Liver (tissue), 9 donors: ENCODE data around the gene MTHFD1L. TPM values are rescaled to one million over a fixed set of nuclear protein-coding genes. Genes with fewer than 3 reads are reported as not detected.

Source experiments
- DNase-seq: peaks from one replicate; pipeline ENCODE4 v3.0.0-alpha.2; 2017; ENCODE audit warnings: low spot score
- H3K27ac ChIP-seq, 2 donors: one replicate each; pipeline ENCODE4 v1.7.0; 2013; ENCODE audit warnings: inconsistent platforms in 2 of 2, low read length in 2 of 2, control low read depth in 1 of 2, low read depth in 1 of 2, mild to moderate bottlenecking in 1 of 2
- H3K27me3 ChIP-seq, 4 donors: one replicate each; pipeline versions ENCODE4 v1.6.1 to v1.7.0; 2013; ENCODE audit warnings: low read length in 3 of 4, inconsistent platforms in 1 of 4, mild to moderate bottlenecking in 1 of 4, moderate library complexity in 1 of 4; ENCODE audit not compliant: control insufficient read depth in 4 of 4, insufficient read depth in 4 of 4
- H3K36me3 ChIP-seq, 4 donors: one replicate each; pipeline versions ENCODE4 v1.6.1 to v1.7.0; 2013; ENCODE audit warnings: low read length in 3 of 4, mild to moderate bottlenecking in 3 of 4, low read depth in 1 of 4, moderate library complexity in 1 of 4; ENCODE audit not compliant: control insufficient read depth in 4 of 4, insufficient read depth in 3 of 4
- H3K4me1 ChIP-seq, 4 donors: one replicate each; pipeline versions ENCODE4 v1.6.1 to v1.7.0; 2013; ENCODE audit warnings: low read length in 3 of 4, mild to moderate bottlenecking in 3 of 4, moderate library complexity in 1 of 4; ENCODE audit not compliant: control insufficient read depth in 4 of 4, insufficient read depth in 4 of 4
- H3K4me3 ChIP-seq, 3 donors: one replicate each; pipeline versions ENCODE4 v1.6.1 to v1.7.0; 2013; ENCODE audit warnings: low read length in 3 of 3, control low read depth in 1 of 3, low read depth in 1 of 3, mild to moderate bottlenecking in 1 of 3
- H3K9ac ChIP-seq, 2 donors: one replicate each; pipeline ENCODE4 v1.7.0; 2013; ENCODE audit warnings: low read length in 2 of 2, mild to moderate bottlenecking in 2 of 2, moderate library complexity in 2 of 2, control low read depth in 1 of 2, low read depth in 1 of 2
- H3K9me3 ChIP-seq, 4 donors: one replicate each; pipeline versions ENCODE4 v1.6.1 to v1.7.0; 2013; ENCODE audit warnings: low read length in 3 of 4; ENCODE audit not compliant: control insufficient read depth in 4 of 4
- ATF3 ChIP-seq: IDR thresholded peaks from 2 replicates; pipeline ENCODE4 v1.6.1; 2016; ENCODE audit warnings: antibody characterized with exemption
- EGR1 ChIP-seq, 2 donors: IDR thresholded peaks; 2 replicates each; pipeline ENCODE4 v1.6.1; 2016 to 2018; ENCODE audit warnings: antibody characterized with exemption in 2 of 2, low read depth in 2 of 2
- FOXA1 ChIP-seq: IDR thresholded peaks from 2 replicates; pipeline ENCODE4 v1.6.1; 2016; ENCODE audit warnings: antibody characterized with exemption
- FOXA2 ChIP-seq: IDR thresholded peaks from 2 replicates; pipeline ENCODE4 v1.6.1; 2016; ENCODE audit warnings: antibody characterized with exemption
- GABPA ChIP-seq, 2 donors: IDR thresholded peaks in 1 of 2; conservative IDR thresholded peaks in 1 of 2; 2 replicates each; pipeline ENCODE4 v1.6.1; 2016; ENCODE audit warnings: antibody characterized with exemption in 2 of 2, mild to moderate bottlenecking in 1 of 2, moderate library complexity in 1 of 2
- HNF4A ChIP-seq, 2 donors: conservative IDR thresholded peaks; 2 replicates each; pipeline ENCODE4 v1.6.1; 2016; ENCODE audit warnings: antibody characterized with exemption in 2 of 2, mild to moderate bottlenecking in 2 of 2
- HNF4G ChIP-seq: IDR thresholded peaks from 2 replicates; pipeline ENCODE4 v1.6.1; 2016; ENCODE audit warnings: antibody characterized with exemption
- JUND ChIP-seq, 2 donors: IDR thresholded peaks; 2 replicates each; pipeline ENCODE4 v1.6.1; 2016; ENCODE audit warnings: antibody characterized with exemption in 2 of 2
- MAX ChIP-seq: IDR thresholded peaks from 2 replicates; pipeline ENCODE4 v1.6.1; 2016; ENCODE audit warnings: antibody characterized with exemption
- NR2F2 ChIP-seq: IDR thresholded peaks from 2 replicates; pipeline ENCODE4 v1.6.1; 2016; ENCODE audit warnings: antibody characterized with exemption
- RAD21 ChIP-seq, 2 donors: IDR thresholded peaks; 2 replicates each; pipeline ENCODE4 v1.6.1; 2016; ENCODE audit warnings: antibody characterized with exemption in 2 of 2, mild to moderate bottlenecking in 2 of 2
- SP1 ChIP-seq: IDR thresholded peaks from 2 replicates; pipeline ENCODE4 v1.6.1; 2018; ENCODE audit warnings: antibody characterized with exemption, mild to moderate bottlenecking
- TAF1 ChIP-seq: conservative IDR thresholded peaks from 2 replicates; pipeline ENCODE4 v1.6.1; 2016; ENCODE audit warnings: antibody characterized with exemption, mild to moderate bottlenecking
- ZBTB33 ChIP-seq: IDR thresholded peaks from 2 replicates; pipeline ENCODE4 v1.6.1; 2016; ENCODE audit warnings: antibody characterized with exemption
- WGBS: extraction: QIAGEN DNeasy Blood & Tissue Kit; methylation state at CpG from one replicate; pipeline ENCODE4 v1.1.7; 2013; 5-methylcytosine and 5-hydroxymethylcytosine counted together
- polyA plus RNA-seq, 2 donors: library from polyadenylated mRNA; stranded (reverse) in 1 of 2; unstranded in 1 of 2; fragments of 200-250 nt in 1 of 2; fragments of >200 nt in 1 of 2; fragmentation: Nextera tagmentation in 1 of 2; extraction: Ambion mirVana in 1 of 2; gene quantifications; one replicate each; pipeline versions ENCODE4 v1.2.1 to v1.2.3, GENCODE V29; 2013 to 2015
- total RNA-seq, 2 donors: library from RNA; depleted of rRNA; stranded (reverse); fragments of >200 nt; gene quantifications; one replicate each; pipeline ENCODE4 v1.2.3, GENCODE V29; 2014
- TF ChIP-seq, protein P1 (sequence below): IDR thresholded peaks from 2 replicates; pipeline ENCODE4 v1.6.1; 2016; ENCODE audit warnings: antibody characterized with exemption, mild to moderate bottlenecking
- TF ChIP-seq, protein P2 (sequence below): fragments of 150-350 bp; IDR thresholded peaks from 2 replicates; pipeline ENCODE4 v1.5.1; 2017; ENCODE audit warnings: improper control_type of control experiment, low read depth, low read length; ENCODE audit not compliant: missing input control
- donor health status: healthy.
- donor health status: healthy.
- donor health status: healthy.
- donor health status: healthy.
- donor health status: healthy.

The MTHFD1L gene
- total and polyA plus RNA-seq, 4 donors: 2.0 to 7.7 (median 2.8) TPM

DNA sequence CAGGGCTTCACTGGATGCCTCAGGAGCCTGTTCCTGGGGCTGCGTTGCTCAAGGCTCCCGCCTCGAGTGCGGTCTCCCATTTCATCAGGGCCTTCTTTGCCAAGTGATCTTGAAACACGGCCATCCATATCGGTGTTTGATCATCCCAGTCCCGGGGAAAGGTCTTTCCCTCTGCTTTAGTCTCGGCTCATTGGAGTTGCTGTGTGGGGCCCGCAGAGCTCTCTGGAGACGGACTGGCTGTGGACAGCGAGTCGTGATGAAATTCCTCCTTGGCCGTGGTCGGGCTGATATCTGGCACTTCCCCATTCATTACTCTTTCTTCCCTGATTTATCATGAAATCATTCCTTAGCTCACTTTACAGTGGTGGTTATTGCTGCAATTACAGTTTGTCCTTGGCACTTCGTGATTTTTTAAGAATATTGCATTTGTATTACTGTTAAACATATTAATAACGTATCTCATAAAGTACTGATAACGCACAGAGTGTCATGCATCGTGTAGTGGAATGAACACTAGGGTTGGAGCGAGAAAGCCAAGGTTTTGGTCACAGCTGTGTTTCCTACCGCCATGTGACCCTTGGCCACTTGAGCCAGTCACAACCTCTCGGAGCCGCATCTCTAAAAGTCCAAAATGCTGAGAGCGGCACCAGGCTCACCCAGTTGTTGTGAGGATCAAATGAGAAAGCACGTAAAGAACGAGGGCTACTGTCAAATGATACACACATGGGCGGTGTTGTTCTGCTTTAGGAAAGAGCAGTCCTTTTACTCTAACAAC is 71.8 kb downstream of the MTHFD1L start:
- Histone ChIP-seq H3K36me3 (no peaks in the 10 kb centered on the region), H3K4me3 (no peak overlapping the region), H3K27ac (no peak overlapping the region), H3K4me1 (no peaks in the 10 kb centered on the region), H3K27me3 (no peaks in the 10 kb centered on the region), H3K9me3 (no peaks in the 10 kb centered on the region), H3K9ac (no peak overlapping the region)
- no peak for DNase-seq
- WGBS: 94% methylated on average over 26 of the region's 26 CpGs
- no peak for TF ChIP-seq ZBTB33
- TF ChIP-seq FOXA2: no peak
- TF ChIP-seq, protein P1, sequence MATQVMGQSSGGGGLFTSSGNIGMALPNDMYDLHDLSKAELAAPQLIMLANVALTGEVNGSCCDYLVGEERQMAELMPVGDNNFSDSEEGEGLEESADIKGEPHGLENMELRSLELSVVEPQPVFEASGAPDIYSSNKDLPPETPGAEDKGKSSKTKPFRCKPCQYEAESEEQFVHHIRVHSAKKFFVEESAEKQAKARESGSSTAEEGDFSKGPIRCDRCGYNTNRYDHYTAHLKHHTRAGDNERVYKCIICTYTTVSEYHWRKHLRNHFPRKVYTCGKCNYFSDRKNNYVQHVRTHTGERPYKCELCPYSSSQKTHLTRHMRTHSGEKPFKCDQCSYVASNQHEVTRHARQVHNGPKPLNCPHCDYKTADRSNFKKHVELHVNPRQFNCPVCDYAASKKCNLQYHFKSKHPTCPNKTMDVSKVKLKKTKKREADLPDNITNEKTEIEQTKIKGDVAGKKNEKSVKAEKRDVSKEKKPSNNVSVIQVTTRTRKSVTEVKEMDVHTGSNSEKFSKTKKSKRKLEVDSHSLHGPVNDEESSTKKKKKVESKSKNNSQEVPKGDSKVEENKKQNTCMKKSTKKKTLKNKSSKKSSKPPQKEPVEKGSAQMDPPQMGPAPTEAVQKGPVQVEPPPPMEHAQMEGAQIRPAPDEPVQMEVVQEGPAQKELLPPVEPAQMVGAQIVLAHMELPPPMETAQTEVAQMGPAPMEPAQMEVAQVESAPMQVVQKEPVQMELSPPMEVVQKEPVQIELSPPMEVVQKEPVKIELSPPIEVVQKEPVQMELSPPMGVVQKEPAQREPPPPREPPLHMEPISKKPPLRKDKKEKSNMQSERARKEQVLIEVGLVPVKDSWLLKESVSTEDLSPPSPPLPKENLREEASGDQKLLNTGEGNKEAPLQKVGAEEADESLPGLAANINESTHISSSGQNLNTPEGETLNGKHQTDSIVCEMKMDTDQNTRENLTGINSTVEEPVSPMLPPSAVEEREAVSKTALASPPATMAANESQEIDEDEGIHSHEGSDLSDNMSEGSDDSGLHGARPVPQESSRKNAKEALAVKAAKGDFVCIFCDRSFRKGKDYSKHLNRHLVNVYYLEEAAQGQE: no peak
- no peak for TF ChIP-seq TAF1
- TF ChIP-seq GABPA (IDR thresholded peaks at IDR 0.05 in 1 of 2, conservative IDR thresholded peaks at IDR 0.05 in 1 of 2): no peak
- TF ChIP-seq NR2F2: no peak
- no peak for TF ChIP-seq ATF3
- no peak for TF ChIP-seq MAX
- no peak for TF ChIP-seq HNF4G
- no peak for TF ChIP-seq FOXA1
- no peak for TF ChIP-seq RAD21 (IDR thresholded peaks at IDR 0.05)
- TF ChIP-seq JUND (IDR thresholded peaks at IDR 0.05): no peak
- no peak for TF ChIP-seq HNF4A (conservative IDR thresholded peaks at IDR 0.05)
- TF ChIP-seq, protein P2, sequence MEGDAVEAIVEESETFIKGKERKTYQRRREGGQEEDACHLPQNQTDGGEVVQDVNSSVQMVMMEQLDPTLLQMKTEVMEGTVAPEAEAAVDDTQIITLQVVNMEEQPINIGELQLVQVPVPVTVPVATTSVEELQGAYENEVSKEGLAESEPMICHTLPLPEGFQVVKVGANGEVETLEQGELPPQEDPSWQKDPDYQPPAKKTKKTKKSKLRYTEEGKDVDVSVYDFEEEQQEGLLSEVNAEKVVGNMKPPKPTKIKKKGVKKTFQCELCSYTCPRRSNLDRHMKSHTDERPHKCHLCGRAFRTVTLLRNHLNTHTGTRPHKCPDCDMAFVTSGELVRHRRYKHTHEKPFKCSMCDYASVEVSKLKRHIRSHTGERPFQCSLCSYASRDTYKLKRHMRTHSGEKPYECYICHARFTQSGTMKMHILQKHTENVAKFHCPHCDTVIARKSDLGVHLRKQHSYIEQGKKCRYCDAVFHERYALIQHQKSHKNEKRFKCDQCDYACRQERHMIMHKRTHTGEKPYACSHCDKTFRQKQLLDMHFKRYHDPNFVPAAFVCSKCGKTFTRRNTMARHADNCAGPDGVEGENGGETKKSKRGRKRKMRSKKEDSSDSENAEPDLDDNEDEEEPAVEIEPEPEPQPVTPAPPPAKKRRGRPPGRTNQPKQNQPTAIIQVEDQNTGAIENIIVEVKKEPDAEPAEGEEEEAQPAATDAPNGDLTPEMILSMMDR: no peak
- TF ChIP-seq SP1: no peak
- no peak for TF ChIP-seq EGR1 (IDR thresholded peaks at IDR 0.05; ENCODE audit: low read depth in 2 of 2)
